SK-N-SH (cell line): ENCODE data around the gene MTURN.

Experiments used
- CTCF ChIP-seq: fragments of 200-600 bp; sonication (generic); IDR thresholded peaks from 2 replicates; pipeline ENCODE4 v1.6.1; 2017; ENCODE audit warnings: antibody characterized with exemption, mild to moderate bottlenecking, moderate library complexity
- FOXM1 ChIP-seq: IDR thresholded peaks from 2 replicates; pipeline ENCODE4 v1.4.0; 2012; ENCODE audit warnings: low read depth, mild to moderate bottlenecking
- JUND ChIP-seq: IDR thresholded peaks from 2 replicates; pipeline ENCODE4 v1.4.0; 2012

- TF ChIP-seq FOXM1: no peak
- no peak for TF ChIP-seq CTCF
- TF ChIP-seq JUND: no peak
Observed at GRCh38 chr7:30147223-30147622, 12.4 kb downstream of the MTURN start.
